Kidney (tissue), 22 donors: ENCODE results near the gene GREB1. TPM values are rescaled to one million over a fixed set of nuclear protein-coding genes. Genes with fewer than 3 reads are reported as not detected.

Experiments
- DNase-seq, 5 donors: peaks; one replicate each; pipeline ENCODE4 v3.0.0-alpha.2; 2013 to 2020
- FAIRE-seq: peaks from 2 replicates; lab custom pipeline; 2012; peaks lifted over from hg19 to GRCh38; lab: Jason Lieb, UNC
- H3K27ac ChIP-seq, 2 donors: one replicate each; pipeline ENCODE4 v1.7.0; 2013; ENCODE audit warnings: low read depth in 2 of 2, low read length in 2 of 2, inconsistent platforms in 1 of 2
- H3K27me3 ChIP-seq: one replicate; pipeline ENCODE4 v1.7.1; 2013; ENCODE audit warnings: low read length, inconsistent platforms; ENCODE audit not compliant: control insufficient read depth, insufficient read depth
- H3K36me3 ChIP-seq, 3 donors: one replicate each; pipeline versions ENCODE4 v1.7.0 to v1.7.1; 2013; ENCODE audit warnings: low read length in 3 of 3, control low read depth in 1 of 3, inconsistent platforms in 1 of 3; ENCODE audit not compliant: insufficient read depth in 3 of 3, control insufficient read depth in 2 of 3
- H3K4me1 ChIP-seq, 3 donors: one replicate each; pipeline versions ENCODE4 v1.7.0 to v1.7.1; 2013; ENCODE audit warnings: low read length in 3 of 3, inconsistent platforms in 1 of 3, low read depth in 1 of 3; ENCODE audit not compliant: control insufficient read depth in 2 of 3, insufficient read depth in 2 of 3
- H3K4me3 ChIP-seq, 3 donors: one replicate each; pipeline versions ENCODE4 v1.7.0 to v1.8.1; 2013; ENCODE audit warnings: low read length in 3 of 3, control low read depth in 1 of 3, inconsistent platforms in 1 of 3
- H3K9ac ChIP-seq, 3 donors: one replicate each; pipeline versions ENCODE4 v1.7.0 to v1.7.1; 2013; ENCODE audit warnings: low read length in 3 of 3, control low read depth in 1 of 3, inconsistent platforms in 1 of 3
- H3K9me3 ChIP-seq, 3 donors: one replicate each; pipeline versions ENCODE4 v1.7.0 to v1.7.1; 2013; ENCODE audit warnings: low read length in 3 of 3, control low read depth in 1 of 3, inconsistent platforms in 1 of 3; ENCODE audit not compliant: control insufficient read depth in 2 of 3, insufficient read depth in 1 of 3
- intact Hi-C: fragments of 100-400 bp; cut with DNase I; formaldehyde crosslinking; loops from one replicate; pipeline ENCODE4 v1.11.1; 2022
- long read RNA-seq, 10 donors: library from polyadenylated mRNA in 1 of 10; unstranded in 1 of 10; transcript quantifications; one replicate each; pipeline ENCODE4 v2.0.0 and lab custom pipeline, GENCODE V29; 2021 to 2026
- polyA plus RNA-seq: library from polyadenylated mRNA; stranded (reverse); fragments of 350-450 nt; fragmentation: Illumina TruSeq; extraction: RNeasy Lipid Tissue Mini Kit (QIAGEN cat#74804); gene quantifications from one replicate; pipeline ENCODE4 v1.2.3, GENCODE V29; 2014; ENCODE audit warnings: low read depth, low replicate concordance; ENCODE audit not compliant: insufficient read depth
- total RNA-seq: library from RNA; stranded (reverse); fragmentation: NEBNext Ultra II Directional; extraction: Animal tissue kit (Norgen Biotek cat#: 25700); gene quantifications from one replicate; pipeline ENCODE4 v1.2.1, GENCODE V29; 2021
- TF ChIP-seq, protein P1 (sequence below): IDR thresholded peaks from 3 replicates; pipeline ENCODE4 v1.5.1; 2012; ENCODE audit warnings: mild to moderate bottlenecking, moderate library complexity, borderline replicate concordance; ENCODE audit not compliant: insufficient read depth; ENCODE audit errors: extremely low read depth
- donor health status: control.
- donor health status: control.
- donor health status: control.
- donor health status: control.
- donor health status: control.
- donor health status: DM: yes; HTN: yes; CAD: no.
- donor health status: Normal renal cell carcinoma (clear cell type).

The GREB1 gene, protein sequence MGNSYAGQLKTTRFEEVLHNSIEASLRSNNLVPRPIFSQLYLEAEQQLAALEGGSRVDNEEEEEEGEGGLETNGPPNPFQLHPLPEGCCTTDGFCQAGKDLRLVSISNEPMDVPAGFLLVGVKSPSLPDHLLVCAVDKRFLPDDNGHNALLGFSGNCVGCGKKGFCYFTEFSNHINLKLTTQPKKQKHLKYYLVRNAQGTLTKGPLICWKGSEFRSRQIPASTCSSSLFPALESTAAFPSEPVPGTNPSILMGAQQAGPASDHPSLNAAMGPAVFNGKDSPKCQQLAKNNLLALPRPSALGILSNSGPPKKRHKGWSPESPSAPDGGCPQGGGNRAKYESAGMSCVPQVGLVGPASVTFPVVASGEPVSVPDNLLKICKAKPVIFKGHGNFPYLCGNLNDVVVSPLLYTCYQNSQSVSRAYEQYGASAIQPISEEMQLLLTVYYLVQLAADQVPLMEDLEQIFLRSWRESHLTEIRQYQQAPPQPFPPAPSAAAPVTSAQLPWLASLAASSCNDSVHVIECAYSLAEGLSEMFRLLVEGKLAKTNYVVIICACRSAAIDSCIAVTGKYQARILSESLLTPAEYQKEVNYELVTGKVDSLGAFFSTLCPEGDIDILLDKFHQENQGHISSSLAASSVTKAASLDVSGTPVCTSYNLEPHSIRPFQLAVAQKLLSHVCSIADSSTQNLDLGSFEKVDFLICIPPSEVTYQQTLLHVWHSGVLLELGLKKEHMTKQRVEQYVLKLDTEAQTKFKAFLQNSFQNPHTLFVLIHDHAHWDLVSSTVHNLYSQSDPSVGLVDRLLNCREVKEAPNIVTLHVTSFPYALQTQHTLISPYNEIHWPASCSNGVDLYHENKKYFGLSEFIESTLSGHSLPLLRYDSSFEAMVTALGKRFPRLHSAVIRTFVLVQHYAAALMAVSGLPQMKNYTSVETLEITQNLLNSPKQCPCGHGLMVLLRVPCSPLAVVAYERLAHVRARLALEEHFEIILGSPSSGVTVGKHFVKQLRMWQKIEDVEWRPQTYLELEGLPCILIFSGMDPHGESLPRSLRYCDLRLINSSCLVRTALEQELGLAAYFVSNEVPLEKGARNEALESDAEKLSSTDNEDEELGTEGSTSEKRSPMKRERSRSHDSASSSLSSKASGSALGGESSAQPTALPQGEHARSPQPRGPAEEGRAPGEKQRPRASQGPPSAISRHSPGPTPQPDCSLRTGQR (N-terminal part only)
- total RNA-seq: 0.98 TPM
- 1.8 TPM for polyA plus RNA-seq
- long read RNA-seq, donor 1: 0 reads
- long read RNA-seq, donor 2, partial matches to known transcripts: 5 of 5 reads
- long read RNA-seq, donor 2, other reads (novel, unspliced or antisense): 0 of 5 reads
- long read RNA-seq, donor 3: 0 reads
- long read RNA-seq, donor 4: 0 reads
- long read RNA-seq, donor 5: 0 reads
- long read RNA-seq, donor 6: 0 reads
- long read RNA-seq, donor 7, partial matches to known transcripts: 0 of 2 reads
- long read RNA-seq, donor 7, other reads (novel, unspliced or antisense): 2 of 2 reads
- long read RNA-seq, donor 8: 0 reads
- long read RNA-seq, donor 9: 0 reads
- long read RNA-seq, donor 10: 0 reads

DNA sequence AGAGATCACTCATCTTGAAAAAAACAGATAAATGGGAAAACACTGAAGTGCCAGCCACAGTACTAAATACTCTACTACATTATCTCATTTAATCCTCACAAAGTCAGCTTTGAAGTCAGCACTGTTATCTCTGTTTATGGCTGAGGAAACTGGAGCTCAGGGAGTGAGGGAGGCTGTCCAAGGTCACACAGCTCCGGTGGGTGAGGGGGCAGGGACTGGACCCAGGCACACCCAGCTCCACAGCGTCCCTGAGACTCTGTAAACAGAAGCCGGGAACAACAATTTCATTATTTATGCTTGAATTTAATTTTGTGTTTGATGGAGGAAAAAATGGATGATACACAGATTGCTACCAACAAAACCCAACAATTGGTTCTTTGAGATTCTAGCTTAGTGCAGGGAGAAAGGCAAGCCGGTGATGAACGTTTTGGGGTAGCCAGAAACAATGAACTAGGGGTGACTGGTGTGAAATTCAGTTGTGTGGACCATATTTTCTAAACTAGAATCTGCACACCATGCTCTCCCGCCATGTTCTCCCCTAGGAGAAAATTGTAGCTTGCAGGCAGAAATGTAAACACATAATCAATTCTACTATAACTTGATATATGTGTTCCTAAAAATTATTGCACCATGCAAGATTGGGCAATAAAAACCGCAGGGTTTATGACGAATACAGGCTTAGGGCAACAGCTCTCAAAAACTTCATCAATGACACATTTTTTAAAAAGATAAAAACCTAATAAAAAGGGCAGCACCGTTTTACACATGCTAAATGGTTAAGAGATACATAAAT is at the start of gene GREB1:
Gene GREB1, plus strand, starts transcription at position 768 of the 793 bp plus-strand sequence. CDS start 22,570 bp downstream, outside the sequence.
- H3K36me3 ChIP-seq: no peaks in the 10 kb centered on the region

DNA sequence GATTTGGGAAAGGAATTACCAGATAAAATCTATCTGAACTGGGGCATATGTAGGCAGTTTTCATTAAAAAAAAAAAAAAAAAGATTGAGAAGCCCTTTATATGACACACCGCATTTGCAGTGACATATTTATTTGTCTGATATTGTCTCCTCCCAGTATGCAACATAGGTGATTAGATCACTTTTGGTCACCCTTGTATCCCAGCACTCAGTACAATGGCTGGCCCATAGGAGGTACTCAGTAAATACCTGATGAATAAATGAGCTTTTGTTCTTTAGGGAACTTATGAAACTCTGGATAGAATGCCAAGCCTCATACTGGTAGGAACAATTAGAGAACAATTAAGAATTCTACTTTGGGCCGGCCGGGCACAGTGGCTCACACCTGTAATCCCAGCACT is 45.0 kb upstream of the GREB1 start:
- FAIRE-seq (no peak), DNase-seq (no peak)
- H3K9me3 ChIP-seq: peaks cover 0 to 2% (median 0%) of the 10 kb centered on the region in 3 donors
- H3K4me3 ChIP-seq: no peak overlapping the region
- H3K27ac ChIP-seq: no peak overlapping the region
- no peaks in the 10 kb centered on the region for H3K27me3 ChIP-seq
- H3K9ac ChIP-seq: no peak overlapping the region
- H3K4me1 ChIP-seq: peaks cover 0 to 3% (median 0%) of the 10 kb centered on the region in 3 donors
- intact Hi-C loops: no loop called here
- TF ChIP-seq, protein P1, sequence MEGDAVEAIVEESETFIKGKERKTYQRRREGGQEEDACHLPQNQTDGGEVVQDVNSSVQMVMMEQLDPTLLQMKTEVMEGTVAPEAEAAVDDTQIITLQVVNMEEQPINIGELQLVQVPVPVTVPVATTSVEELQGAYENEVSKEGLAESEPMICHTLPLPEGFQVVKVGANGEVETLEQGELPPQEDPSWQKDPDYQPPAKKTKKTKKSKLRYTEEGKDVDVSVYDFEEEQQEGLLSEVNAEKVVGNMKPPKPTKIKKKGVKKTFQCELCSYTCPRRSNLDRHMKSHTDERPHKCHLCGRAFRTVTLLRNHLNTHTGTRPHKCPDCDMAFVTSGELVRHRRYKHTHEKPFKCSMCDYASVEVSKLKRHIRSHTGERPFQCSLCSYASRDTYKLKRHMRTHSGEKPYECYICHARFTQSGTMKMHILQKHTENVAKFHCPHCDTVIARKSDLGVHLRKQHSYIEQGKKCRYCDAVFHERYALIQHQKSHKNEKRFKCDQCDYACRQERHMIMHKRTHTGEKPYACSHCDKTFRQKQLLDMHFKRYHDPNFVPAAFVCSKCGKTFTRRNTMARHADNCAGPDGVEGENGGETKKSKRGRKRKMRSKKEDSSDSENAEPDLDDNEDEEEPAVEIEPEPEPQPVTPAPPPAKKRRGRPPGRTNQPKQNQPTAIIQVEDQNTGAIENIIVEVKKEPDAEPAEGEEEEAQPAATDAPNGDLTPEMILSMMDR: no peak
- H3K36me3 ChIP-seq: no peaks in the 10 kb centered on the region

More for the DNA sequence above, at the start of gene GREB1:
- Histone ChIP-seq H3K9me3 (no peaks in the 10 kb centered on the region), H3K9ac (no peak within 1 kb of the TSS), H3K4me1 (no peaks in the 10 kb centered on the region), H3K27me3 (no peaks in the 10 kb centered on the region), H3K27ac (no peak within 1 kb of the TSS), H3K4me3 (no peak within 1 kb of the TSS)
- FAIRE-seq: no peak
- intact Hi-C loops: no loop called here
- TF ChIP-seq, protein P1: no peak
- DNase-seq: no peak

DNA sequence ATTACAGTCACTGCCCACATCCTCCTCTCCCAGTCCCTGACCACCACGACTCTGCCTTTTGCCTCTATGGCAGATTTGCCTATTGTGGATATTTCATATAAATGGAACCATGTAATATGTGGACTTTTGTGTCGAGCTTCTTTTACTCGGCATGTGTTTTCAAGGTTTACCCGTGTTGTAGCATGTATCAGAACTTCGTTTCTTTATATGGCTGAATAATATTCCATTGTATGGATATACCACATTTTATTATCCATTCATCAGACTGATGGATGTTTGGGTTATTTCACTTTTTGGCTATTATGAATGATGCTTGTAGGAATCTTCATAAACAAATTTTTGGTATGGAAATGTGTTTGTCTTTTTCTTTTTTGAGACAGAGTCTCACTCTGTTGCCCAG is 43.7 kb upstream of the GREB1 start:
- intact Hi-C loops: no loop called here
- Histone ChIP-seq H3K9me3 (peaks cover 0 to 2% (median 0%) of the 10 kb centered on the region in 3 donors), H3K27me3 (no peaks in the 10 kb centered on the region), H3K4me3 (no peak overlapping the region), H3K27ac (no peak overlapping the region), H3K36me3 (no peaks in the 10 kb centered on the region), H3K4me1 (no peaks in the 10 kb centered on the region), H3K9ac (no peak overlapping the region)
- TF ChIP-seq, protein P1: no peak
- DNase-seq (no peak), FAIRE-seq (no peak)
